Lung (tissue), 12 donors: ENCODE data around the gene PPM1L. TPM values are rescaled to one million over a fixed set of nuclear protein-coding genes. Genes with fewer than 3 reads are reported as not detected.

Experiments
- ATAC-seq: fragments of 200-7000 bp; cut with Tn5 transposase; one replicate; pipeline ENCODE4 v1.9.1; 2020; ENCODE audit warnings: moderate number of reproducible peaks; ENCODE audit not compliant: insufficient read depth, low FRiP score
- DNase-seq, 3 donors: peaks; one replicate each; pipeline ENCODE4 v3.0.0-alpha.2; 2013 to 2017
- H3K27ac ChIP-seq, 2 donors: one replicate each; pipeline ENCODE4 v1.5.1; 2013; ENCODE audit warnings: mild to moderate bottlenecking in 2 of 2, moderate library complexity in 2 of 2, control low read depth in 1 of 2, inconsistent platforms in 1 of 2, low read depth in 1 of 2, low read length in 1 of 2
- H3K27me3 ChIP-seq, 3 donors: one replicate each; pipeline ENCODE4 v1.5.1; 2013; ENCODE audit warnings: low read length in 2 of 3; ENCODE audit not compliant: control insufficient read depth in 3 of 3, insufficient read depth in 3 of 3
- H3K36me3 ChIP-seq, 4 donors: one replicate each; pipeline ENCODE4 v1.5.1; 2013; ENCODE audit warnings: low read length in 4 of 4, mild to moderate bottlenecking in 1 of 4, moderate library complexity in 1 of 4; ENCODE audit not compliant: control insufficient read depth in 4 of 4, insufficient read depth in 4 of 4
- H3K4me1 ChIP-seq, 5 donors: one replicate each; pipeline ENCODE4 v1.5.1; 2013; ENCODE audit warnings: low read length in 5 of 5, mild to moderate bottlenecking in 2 of 5, moderate library complexity in 1 of 5; ENCODE audit not compliant: control insufficient read depth in 5 of 5, insufficient read depth in 5 of 5
- H3K4me3 ChIP-seq: one replicate; pipeline ENCODE4 v1.5.1; 2013; ENCODE audit warnings: mild to moderate bottlenecking, control low read depth, moderate library complexity
- H3K9ac ChIP-seq, 2 donors: one replicate each; pipeline ENCODE4 v1.5.1; 2013; ENCODE audit warnings: low read length in 2 of 2, control low read depth in 1 of 2; ENCODE audit not compliant: insufficient read depth in 1 of 2
- H3K9me3 ChIP-seq, 4 donors: one replicate each; pipeline ENCODE4 v1.5.1; 2013; ENCODE audit warnings: low read length in 3 of 4, mild to moderate bottlenecking in 1 of 4, moderate library complexity in 1 of 4; ENCODE audit not compliant: control insufficient read depth in 4 of 4, insufficient read depth in 3 of 4
- CTCF ChIP-seq: IDR thresholded peaks from 2 replicates; pipeline ENCODE4 v1.5.1; 2012; ENCODE audit warnings: mild to moderate bottlenecking; ENCODE audit errors: control extremely low read depth, extremely low read depth
- WGBS, 2 donors: extraction: QIAGEN DNeasy Blood & Tissue Kit; methylation state at CpG; one replicate each; pipeline ENCODE4 v1.1.7; 2013; 5-methylcytosine and 5-hydroxymethylcytosine counted together
- polyA plus RNA-seq, 2 donors: library from polyadenylated mRNA; stranded (reverse); fragments of 200-250 nt; gene quantifications; one replicate each; pipeline ENCODE4 v1.2.1, GENCODE V29; 2013
- total RNA-seq, 2 donors: library from RNA; depleted of rRNA in 1 of 2; stranded (reverse); fragments of >200 nt in 1 of 2; gene quantifications; one replicate each; pipeline ENCODE4 v1.2.1, GENCODE V29; 2014 to 2021
- donor health status: control.
- donor health status: control.
- donor health status: Bipolar disorder and iron deficiency.
- donor health status: healthy.
- donor health status: DM: yes; HTN: yes; CAD: no.

Gene PPM1L
- total and polyA plus RNA-seq, 4 donors: 1.5 to 17.7 (median 6.7) TPM

GRCh38 chr3:161020256-161020655 is 264.2 kb downstream of the PPM1L start:
- Histone ChIP-seq H3K9ac (no peak overlapping the region), H3K27ac (no peak overlapping the region), H3K36me3 (no peaks in the 10 kb centered on the region), H3K9me3 (no peaks in the 10 kb centered on the region), H3K27me3 (no peaks in the 10 kb centered on the region), H3K4me3 (no peak overlapping the region), H3K4me1 (no peaks in the 10 kb centered on the region)
- no peak for DNase-seq
- ATAC-seq: no peak
- TF ChIP-seq CTCF: no peak

GRCh38 chr3:161025911-161026310 is 269.9 kb downstream of the PPM1L start:
- WGBS, 2 donors: 94 to 96% methylated on average over 1 of the region's 1 CpG
- no peak overlapping the region for H3K27ac ChIP-seq
- no peak for TF ChIP-seq CTCF
- no peaks in the 10 kb centered on the region for H3K9me3 ChIP-seq
- H3K36me3 ChIP-seq: peaks cover 0 to under 1% (median 0%) of the 10 kb centered on the region in 4 donors
- no peak overlapping the region for H3K4me3 ChIP-seq
- H3K9ac ChIP-seq: no peak overlapping the region
- H3K27me3 ChIP-seq: no peaks in the 10 kb centered on the region
- no peaks in the 10 kb centered on the region for H3K4me1 ChIP-seq
- no peak for DNase-seq
- ATAC-seq: no peak

GRCh38 chr3:161026612-161027510 is 270.8 kb downstream of the PPM1L start:
- Histone ChIP-seq H3K4me1 (no peaks in the 10 kb centered on the region), H3K9ac (no peak overlapping the region), H3K36me3 (peaks cover 0 to 3% (median 0%) of the 10 kb centered on the region in 4 donors), H3K27ac (no peak overlapping the region), H3K27me3 (no peaks in the 10 kb centered on the region), H3K9me3 (no peaks in the 10 kb centered on the region), H3K4me3 (no peak overlapping the region)
- DNase-seq (no peak), ATAC-seq (no peak)
- 94 to 97% methylated on average over 6 of the region's 6 CpGs for WGBS, 2 donors
- no peak for TF ChIP-seq CTCF
